UCSD-AML1 (cell line): ENCODE measurements around the gene GTF3C4.
A peak's percentile ranks its signal among the peaks of the same experiment; 100 is the strongest.

Experiments
- DNase-seq: peaks from one replicate; lab custom pipeline; 2025; ENCODE audit not compliant: unreplicated experiment; lab: John Stamatoyannopoulos, UW

The GTF3C4 gene

DNA sequence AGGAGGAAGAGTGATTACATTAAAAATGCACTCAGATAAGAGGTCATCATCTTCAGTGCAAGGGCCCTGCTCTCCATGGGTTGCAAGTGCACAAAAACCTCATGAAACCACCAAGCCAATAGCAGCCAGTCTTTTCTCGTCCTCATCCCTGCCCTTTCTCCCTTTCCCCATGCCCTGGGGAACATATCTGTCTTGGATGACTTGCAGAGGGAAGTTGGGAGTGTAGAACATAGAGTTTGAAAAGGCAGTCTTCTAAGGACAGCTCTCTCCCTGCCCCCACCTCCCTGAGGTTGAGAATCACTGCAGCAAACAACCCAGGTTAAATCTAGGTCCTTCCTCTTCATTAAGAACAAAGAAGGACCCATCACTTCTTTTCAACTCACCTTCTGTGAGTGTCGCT, 22.5 kb upstream of the GTF3C4 start:
- DNase-seq = no peak

DNA sequence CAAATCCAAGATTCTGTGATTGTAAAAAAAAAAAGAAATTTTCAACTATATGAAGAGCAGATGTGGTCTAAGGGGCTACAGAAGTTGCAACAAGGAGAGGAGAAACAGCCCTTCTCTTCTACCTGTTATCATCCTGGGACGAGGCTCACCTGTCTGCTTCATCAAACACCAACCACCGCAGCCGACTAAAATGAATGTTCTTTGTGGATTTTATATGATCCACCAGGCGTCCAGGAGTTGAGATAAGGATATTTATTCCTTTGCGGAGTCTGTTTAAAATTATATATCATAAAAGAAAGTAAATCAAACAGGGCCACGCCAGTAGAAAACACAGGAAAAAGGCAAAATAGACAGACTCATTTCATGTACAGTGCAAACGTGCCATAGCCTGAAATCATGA, 22.0 kb upstream of the GTF3C4 start:
- no peak for DNase-seq

DNA sequence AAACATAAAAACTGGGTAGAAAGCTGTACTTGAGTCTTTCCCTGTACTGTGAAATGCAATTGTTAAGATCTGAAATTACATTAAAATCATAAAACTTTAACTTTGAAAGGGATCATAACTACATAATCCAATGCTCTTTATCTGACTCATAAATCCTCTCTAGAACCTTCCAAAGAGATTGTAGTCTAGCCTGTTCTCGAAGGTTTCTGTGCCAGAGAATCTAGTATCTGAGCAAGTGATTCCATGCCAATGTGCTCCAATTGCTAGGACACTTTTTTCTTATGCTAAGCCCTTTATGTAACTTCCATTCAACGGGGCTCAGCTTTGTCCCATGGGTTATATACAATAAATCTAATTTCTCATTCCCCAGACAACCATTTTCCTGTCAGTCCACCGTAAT, 21.6 kb upstream of the GTF3C4 start:
- DNase-seq = no peak

DNA sequence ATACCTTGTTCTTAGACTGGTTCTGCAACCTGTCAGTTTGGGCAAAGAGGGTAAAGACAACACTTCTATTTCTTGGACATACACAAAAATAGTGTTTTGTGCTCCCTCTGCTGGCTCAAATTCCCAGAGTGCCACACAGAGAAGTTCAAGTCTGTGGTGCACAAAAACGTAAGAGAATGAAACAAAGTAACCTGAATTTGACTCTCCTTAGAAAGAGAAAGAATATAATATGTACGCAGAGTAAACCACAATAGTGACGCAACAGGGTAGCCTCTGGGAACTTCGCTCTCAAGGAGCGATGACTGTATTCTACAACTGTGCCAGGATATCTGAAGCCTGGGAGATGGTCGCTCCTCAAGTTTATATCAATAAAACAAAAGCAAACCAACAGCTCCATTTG, 19.0 kb upstream of the GTF3C4 start:
- no peak for DNase-seq

DNA sequence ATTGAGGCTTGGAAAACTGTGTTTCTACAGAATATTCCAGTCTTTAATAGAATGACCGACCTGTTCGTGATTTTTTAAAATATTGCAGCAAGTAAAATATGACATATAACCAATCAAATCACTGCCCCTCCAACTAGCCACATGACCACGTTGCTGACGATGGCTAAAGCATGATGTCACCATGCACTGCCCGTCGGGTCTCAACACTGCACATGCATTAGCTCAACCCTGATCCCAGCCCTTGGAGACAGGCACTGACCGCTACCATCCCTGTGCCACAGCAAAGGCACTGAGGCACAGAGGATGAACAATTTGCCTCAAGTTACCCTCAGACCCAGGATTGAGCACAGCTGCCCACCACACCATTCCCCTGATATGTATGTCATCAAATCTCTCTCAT, 14.0 kb upstream of the GTF3C4 start:
- DNase-seq = no peak

DNA sequence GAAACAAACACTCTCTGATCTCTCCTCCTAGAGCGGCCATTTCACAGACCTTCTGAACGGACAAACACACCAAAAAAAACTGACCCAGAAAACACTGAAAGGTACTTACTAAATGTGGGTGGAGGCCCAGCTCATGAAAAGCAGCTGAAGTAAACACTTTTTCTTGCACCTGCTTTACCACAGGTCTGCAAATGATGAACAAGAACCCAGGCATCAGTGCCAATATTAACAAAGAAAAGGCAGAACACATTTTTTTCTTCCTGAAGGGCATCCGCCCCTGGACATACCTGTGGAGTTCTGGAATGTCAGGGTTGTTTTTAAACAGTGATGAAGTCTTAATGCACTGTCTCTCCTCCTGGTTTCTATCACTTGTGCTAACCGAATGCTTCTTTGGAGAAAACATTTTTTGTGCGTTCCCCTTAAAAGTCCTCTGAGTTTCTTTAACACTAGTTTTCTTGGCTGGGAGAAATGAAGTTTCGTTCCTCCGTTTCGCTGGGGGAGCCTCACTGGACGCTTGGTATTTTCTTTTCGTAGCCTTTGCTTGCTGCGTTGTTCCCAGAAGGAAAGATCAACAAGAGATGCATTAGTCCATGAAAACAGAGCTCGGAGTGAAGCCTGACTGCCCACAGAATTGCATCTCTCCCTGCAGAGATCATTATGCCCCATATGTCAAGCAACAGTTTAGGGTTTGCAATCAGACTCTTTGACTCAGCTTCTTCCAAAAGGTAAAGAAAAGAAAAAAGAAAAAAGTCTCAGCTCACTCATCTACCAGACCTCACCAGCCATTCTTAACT, 7.9 kb upstream of the GTF3C4 start:
- no peak for DNase-seq

DNA sequence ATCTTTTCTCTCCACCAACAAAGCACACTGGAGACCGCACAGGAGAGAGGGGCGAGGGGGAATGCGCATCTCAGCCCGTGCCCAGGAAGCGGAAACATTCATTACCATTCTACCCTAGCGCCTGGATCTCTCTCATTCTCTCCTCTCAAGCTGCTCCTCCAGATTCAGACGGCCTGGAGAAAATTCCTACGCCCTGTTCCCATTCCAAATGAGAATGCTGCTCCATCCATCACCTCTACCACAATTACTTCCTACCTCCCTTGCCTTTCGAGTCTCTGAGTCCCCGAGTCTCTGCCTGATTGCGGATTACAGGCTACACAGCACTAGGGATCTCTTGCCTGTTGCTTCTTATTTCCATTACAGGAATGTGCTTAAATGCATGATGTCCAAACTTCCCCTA, 7.1 kb upstream of the GTF3C4 start:
- DNase-seq = no peak

DNA sequence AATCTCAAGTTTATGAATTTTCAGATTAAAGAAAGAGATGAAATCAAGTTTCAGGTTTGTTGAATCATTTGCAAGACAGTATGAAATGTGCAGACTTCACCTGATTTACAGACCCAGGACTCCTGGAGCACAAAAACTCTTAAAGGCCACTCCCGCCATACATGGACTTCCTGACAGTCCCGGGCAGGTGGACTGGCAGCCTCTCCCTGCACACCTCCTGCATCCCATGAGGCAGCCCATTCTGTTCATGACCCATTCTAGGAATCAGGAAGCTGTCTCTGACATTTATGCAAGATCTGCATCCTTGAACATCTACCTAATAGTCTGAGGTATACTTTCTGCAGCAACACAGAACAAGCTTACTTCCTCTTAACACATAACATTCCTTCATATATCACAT, 6.4 kb upstream of the GTF3C4 start:
- no peak for DNase-seq

DNA sequence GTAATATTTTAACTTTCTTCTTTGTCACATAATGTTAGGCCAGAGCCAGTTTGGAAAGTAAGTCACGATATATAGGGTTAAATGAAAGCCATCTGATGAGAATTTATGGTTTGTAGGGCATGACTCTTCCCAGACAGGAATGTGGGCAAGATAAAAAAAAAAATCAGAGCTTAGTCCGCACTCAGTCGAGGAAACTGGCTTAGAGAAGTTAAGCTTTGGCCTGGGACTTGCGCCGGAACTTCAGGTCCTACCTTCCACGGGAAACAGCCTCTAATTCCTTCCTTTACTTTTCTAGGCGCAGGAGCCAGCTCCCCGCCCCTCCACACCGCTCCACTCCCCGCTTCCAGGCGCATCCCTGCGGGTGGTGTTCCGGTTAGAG, 956 bp upstream of the GTF3C4 start:
- DNase-seq = no peak

DNA sequence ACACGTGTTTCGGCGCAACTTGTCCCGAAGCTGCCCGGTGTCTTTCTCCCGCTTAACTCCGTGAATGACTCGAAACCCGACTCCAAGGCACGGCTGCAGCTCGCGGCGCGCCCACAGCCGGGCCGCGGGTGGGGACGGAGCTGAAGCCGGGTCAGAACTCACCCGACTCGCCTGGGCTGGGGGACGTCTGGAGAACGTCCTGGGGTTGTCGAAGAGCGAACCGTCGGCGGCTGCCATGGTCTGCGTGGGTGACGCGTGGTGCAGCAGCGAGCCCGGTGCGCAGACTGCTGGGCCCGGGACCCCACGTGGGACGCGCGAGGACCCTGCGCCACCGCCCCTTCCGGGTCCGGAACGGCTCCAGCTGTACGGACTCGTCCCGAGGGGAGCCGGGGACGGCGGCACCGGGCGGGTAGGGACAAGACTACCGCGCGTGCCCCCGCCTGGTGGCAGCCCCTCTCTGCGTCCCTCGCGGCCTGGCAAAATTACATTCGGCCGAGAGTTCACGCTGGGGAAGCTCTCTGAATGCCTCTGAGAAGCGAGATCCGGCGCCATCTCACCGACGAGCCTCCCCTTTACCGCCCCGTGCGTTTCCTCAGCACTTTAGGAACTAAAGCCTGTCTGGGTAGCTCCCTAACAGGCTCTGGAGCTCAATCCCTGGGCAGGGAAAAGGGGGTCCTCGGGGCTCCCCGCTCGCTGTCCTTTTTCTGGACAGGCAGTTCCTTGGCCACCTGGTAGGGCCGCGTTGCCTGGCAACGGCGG, 387 bp upstream of the GTF3C4 start, which contains the start of gene DDX31:
DDX31 (minus strand) TSS at position 286 of the 759 bp plus-strand sequence; CDS start at position 237, 49 bp downstream.
- peak; percentile 87 for DNase-seq

DNA sequence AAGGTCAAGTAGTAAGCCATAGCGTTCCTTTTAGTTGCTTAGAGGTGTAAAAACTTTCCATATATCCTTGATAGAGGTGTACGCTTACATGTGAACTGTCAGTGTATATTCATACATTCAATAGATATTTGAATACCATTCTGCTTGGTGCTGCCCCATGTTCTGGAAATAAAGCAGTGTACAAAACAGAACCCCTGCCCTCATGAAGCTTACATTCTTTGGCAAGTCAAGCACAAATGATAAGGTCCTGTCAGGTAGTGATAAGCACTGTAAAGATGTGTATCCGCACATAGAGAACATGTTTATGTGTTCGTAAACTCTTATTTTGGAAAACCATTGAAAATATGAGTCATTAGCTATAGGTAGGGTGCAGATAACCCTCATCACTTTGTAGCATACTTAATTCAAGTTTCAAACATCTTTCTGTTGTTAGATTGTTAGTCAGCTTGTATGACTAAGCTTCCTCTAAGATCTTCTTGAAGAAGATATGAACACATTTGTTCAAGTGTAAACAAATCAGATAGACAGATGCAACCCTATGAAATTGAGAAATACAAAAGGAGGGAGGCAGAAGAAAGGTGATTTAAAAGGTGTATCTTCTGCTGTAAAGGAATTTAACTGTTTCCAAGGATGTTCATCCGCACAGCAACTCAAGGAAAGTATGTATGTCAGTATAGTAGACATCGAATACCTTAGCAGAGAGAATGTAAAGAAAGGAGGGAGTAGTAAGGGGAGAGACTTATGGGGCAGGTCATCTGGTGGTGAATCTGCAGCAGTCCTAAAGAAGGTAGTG, 1.6 kb downstream of the GTF3C4 start:
- no peak for DNase-seq

DNA sequence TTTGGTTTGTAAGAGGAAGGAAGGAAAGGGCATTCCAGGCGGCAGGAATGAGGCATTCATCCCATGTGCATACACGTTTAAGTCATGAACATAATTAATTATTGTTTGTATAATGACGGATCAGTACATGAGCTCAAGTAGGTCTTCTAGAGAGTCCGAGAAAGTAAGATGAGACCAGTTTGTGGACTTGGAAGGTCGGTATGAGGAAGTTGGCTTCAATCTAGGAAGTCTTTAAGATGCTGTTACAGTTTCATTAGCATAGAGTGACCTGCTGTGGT, 2.1 kb downstream of the GTF3C4 start:
- no peak for DNase-seq

DNA sequence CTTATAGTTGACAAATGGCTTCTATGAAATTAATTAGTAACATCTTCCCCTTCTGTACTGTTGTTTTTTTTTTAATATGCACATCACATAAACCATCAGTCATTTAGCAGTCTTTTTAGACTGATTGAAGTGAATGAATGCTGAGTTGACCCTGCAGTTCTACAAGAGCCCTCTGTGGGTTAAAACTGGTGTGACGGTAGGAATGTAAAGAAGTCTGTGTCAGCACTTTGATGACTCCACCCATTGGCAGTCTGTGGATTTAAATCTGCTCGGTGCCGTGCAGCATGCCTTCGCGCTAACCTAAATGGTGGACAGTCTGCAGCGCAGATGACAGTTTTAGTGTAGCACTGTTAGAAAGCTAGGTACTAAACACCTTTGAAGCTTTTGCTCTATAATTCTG, 3.1 kb downstream of the GTF3C4 start:
- no peak for DNase-seq

DNA sequence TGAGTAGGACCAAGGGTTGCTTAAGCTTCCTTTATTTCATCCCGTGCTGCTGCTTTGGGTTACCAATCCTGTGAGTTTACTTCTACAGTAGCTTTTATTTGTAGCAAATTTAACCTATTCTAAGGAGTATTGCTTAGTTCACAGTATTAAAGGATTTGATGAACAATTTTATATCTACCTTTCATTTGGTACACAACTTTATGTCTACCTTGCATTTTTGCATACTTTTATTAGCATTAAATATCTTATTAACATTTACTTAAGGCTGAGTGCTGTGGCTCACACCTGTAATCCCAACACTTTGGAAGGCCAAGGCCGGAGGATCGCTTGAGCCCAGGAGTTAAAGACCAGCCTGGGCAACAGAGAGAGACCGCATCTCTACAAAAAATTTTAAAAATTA, 4.2 kb downstream of the GTF3C4 start:
- no peak for DNase-seq

DNA sequence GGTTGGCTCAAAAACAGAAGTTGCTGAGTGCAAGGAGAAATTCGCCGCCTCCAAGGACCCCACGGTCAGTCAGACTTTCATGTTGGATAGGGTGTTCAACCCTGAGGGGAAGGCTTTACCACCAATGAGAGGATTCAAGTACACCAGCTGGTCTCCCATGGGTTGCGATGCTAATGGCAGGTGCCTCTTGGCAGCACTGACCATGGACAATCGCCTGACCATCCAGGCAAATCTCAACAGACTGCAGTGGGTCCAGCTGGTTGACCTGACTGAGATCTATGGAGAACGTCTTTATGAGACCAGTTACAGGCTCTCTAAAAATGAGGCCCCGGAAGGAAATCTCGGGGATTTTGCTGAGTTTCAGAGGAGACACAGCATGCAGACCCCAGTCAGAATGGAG, 7.7 kb downstream of the GTF3C4 start:
- no peak for DNase-seq

DNA sequence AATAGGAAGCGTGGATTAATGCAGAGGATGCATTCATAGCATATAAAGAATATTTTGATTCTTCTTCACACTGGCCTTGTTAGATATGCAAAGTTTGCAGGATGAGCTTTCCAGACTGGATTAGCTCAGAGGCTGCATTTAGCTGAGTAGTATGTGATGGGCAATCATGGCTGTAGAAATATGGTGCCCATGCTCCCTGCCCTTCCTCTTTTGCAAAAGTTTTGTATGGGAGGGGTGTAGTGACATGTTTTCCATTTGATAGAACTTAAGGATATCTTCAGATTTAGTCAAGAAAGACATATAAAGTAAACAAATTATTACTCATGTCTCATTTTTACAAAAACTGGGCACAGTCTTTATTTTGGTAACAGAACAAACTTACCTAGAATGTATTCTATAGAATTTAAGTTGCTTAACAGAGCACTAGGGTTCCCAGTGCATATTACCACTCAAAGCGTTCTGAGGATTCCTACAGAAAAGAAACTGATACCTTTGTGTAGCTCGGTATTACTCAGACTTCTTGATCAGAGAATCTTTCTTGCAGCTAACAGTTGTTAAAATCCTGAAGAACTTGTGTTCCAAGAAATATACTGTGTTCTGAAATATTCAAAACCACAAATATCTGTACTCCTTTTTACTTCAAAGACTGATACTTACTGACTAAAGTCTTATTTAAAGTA, 9.8 kb downstream of the GTF3C4 start:
- DNase-seq = no peak

DNA sequence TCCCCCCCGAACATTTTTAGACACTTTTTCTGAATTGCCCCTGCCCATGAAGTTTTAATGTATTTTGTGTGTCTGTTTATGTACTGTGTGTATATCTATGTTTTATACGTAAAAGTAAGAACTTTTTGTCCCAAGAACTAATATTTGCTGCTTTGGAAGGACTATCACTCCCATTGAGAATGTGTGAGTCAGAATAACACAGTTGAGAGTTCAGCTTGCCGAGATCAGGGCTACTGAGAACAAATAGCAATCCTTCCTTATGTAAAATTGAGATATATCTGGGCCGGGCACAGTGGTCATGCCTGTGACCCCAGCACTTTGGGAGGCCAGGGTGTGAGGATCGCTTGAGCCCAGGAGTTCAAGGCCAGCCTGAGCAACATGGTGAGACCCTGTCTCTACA, 11.3 kb downstream of the GTF3C4 start:
- no peak for DNase-seq

DNA sequence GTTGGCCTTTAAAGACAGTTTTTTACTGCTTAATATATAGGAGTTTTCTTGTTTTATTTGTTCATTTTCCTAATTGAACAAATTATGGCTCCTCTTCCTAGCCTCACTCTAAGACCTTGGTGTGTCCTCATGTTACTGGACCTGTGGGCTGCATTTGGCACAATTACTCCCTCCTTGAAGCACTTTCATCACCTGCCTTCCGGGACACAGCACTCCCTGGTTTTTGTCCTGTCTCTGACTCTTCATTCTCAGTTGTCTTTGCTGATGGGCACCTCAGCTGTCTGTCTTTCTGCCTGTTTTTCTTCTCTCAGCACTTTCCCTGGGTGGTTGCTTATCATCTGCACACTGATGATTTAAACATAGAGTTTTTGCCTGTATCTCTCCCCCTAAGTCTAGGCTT, 13.6 kb downstream of the GTF3C4 start:
- DNase-seq = no peak

DNA sequence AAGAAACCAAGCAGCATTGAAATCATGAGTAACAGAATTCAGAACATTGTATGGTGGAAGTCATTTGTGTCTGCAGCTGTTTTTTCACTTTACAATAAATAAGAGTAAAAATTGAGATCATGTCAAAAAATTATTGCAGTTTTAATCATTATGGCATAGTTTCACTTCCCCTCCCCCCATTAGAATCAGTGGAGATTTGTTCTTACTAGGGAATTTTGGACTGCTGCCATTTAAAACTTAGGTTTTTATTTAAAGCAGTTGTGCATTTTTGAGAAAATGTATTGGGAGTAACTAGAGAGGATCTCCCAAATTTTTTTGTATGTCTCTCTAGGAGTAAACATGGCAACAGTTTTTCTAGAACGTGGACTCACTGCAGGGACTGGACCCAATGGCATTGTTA, 20.4 kb downstream of the GTF3C4 start:
- no peak for DNase-seq

DNA sequence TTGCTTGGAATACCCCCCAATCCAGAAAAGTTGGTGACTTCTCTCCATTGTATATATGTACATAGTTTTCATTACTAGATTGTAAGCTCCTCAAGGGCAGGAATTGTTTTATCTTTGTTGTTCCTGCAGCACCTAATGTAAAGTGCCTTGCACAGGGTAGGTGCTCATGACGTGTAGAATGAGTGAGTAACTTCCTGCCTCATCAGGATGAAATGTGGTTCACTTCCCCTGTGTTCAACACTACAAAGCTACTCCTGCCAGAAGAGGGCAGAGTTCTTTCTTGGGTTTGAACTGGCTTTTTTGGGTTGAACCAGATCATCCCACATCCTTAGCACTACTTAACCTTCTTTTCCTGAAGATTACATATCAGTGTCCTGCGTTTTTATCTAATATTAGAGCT, 23.9 kb downstream of the GTF3C4 start:
- DNase-seq = no peak

DNA sequence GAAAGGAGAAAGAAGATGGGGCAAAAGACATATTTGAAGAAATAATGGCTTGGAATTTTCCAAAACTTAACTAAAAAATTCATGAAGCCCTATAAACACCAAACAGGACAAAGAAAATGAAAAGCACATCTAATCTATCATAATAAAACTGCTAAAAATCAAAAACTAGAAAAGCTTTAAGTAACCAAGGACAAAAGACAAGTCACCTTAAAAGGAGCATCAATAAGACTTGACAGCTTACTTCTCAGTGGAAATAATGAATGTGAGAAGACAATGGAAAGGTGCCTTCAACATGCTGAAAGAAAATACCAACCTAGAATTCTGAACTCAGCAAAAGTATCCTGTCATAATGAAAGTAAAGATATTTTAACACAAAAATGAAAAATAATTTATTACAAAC, 27.0 kb downstream of the GTF3C4 start:
- DNase-seq = no peak

DNA sequence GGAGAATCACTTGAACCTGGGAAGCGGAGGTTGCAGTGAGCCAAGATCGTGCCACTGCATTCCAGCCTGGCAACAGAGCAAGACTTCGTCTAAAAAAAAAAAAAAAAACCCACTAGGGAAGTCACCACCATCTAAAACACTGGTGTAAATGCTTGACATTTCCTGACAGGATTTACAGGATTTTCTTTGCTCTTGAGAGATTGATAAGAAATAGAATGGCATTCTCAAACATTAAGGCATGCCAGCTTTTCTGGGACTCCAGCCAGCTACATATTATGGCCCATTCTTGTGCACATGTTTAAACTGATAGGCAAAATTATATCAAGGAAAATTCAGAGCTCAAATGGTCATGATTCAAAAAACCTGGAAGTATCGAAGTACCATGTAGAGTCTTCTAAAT, 28.7 kb downstream of the GTF3C4 start:
- no peak for DNase-seq
